IPS-15b (cell line): ENCODE data around the gene SYCE1.
"Not testable (repeated sequence)": the region's sequence is repeated elsewhere in the genome, so short reads cannot be mapped to it uniquely, and the experiment has no call there.

Source experiments
- H3K27me3 ChIP-seq: one replicate; pipeline ENCODE4 v1.6.1; 2013; ENCODE audit warnings: low read length; ENCODE audit not compliant: control insufficient read depth, insufficient read depth
- H3K36me3 ChIP-seq: one replicate; pipeline ENCODE4 v1.6.1; 2013; ENCODE audit warnings: low read length; ENCODE audit not compliant: control insufficient read depth, insufficient read depth
- H3K4me1 ChIP-seq: one replicate; pipeline ENCODE4 v1.6.1; 2013; ENCODE audit warnings: mild to moderate bottlenecking, low read length; ENCODE audit not compliant: control insufficient read depth, insufficient read depth
- H3K4me3 ChIP-seq: one replicate; pipeline ENCODE4 v1.5.1; 2013; ENCODE audit warnings: low read depth, low read length
- H3K9ac ChIP-seq: one replicate; pipeline ENCODE4 v1.6.1; 2013; ENCODE audit warnings: low read depth, mild to moderate bottlenecking, low read length
- H3K9me3 ChIP-seq: one replicate; pipeline ENCODE4 v1.6.1; 2013; ENCODE audit warnings: mild to moderate bottlenecking, low read length; ENCODE audit not compliant: control insufficient read depth, insufficient read depth

Gene SYCE1

DNA sequence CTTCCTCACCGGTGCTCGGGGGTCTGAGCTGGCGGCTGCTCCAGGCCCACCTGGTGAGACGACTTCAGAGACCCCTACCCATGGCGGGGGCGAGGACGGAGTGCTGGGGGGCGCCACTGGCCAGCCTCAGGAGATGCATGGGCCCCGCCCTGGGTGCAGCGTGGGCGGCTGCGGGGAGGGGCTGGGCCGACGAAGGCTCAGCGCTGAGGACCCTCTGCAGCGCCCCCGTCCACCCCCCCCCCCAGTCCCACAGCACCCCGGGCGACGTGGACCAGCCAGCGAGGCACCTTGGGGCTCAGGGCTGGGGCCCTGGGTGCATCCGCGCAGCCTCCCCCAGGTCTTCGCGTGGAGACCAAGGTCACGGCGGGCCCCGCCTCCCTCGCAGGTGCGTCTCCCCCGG, 11.7 kb upstream of the SYCE1 start:
- not testable (repeated sequence) for H3K27me3 ChIP-seq, H3K4me1 ChIP-seq, H3K9ac ChIP-seq

DNA sequence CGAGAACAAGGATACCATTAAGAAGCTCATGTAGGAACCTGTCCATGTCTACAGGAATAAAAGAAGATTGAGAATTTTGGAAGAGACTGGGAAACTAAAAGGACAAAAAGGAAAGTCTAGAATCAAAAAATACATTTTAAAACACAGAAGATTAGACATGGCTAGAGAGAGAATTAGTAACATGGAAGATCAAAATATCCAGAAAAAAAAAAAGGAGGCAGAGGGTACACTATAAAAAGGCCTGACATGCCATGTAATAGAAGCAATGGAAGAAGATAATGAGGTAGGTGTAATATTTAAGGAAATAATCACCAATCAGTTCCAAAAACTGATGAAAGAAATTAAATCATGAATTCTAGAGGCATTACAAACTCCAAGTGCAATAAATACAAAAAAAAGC, 8.1 kb upstream of the SYCE1 start:
- H3K4me3 ChIP-seq, H3K36me3 ChIP-seq, H3K9me3 ChIP-seq, H3K27me3 ChIP-seq, H3K9ac ChIP-seq, H3K4me1 ChIP-seq: not testable (repeated sequence)

More for the DNA sequence above, 11.7 kb upstream of the SYCE1 start:
- H3K36me3 ChIP-seq, H3K4me3 ChIP-seq, H3K9me3 ChIP-seq: not testable (repeated sequence)

DNA sequence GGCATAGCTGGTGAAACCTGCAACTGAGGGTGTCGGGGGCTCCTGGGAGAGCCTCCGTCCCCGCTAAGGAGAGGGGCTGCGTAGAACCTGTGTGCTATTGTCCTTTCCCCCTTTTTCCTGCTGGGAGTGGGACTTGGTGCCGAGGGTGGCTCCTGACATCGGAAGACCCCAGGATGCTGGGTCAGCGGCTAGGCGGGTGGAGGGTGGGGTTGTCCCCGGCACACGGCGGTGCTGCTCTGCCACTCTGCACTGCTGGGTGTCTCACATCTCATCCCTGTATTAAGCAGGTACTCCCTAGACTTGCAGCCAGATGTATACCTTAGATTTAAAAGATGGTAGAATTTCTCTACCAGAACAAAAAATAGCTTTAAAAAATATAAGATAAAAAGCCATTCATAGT, 6.7 kb upstream of the SYCE1 start:
- H3K9ac ChIP-seq, H3K27me3 ChIP-seq, H3K4me1 ChIP-seq, H3K36me3 ChIP-seq, H3K9me3 ChIP-seq, H3K4me3 ChIP-seq: not testable (repeated sequence)

DNA sequence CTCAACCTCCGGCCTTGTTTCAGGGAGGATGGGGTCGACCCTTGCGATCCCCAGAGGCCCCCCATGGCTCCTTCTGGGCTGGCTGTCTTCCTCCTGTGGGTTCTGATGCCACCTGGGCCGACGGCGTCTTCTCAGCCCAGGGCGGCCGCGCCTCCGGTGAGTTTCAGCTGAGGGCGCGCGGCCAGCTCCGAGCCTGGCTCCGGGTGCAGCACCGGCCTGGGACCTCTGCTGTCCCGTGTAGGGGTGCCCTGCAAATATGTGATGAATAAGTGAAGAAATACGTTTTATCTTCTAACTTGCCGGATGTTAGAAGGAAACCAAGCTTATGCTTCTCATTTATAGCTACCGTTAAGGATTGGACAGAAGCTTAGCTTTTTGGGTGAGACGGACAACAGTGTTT, 4.4 kb upstream of the SYCE1 start:
- H3K4me3 ChIP-seq, H3K9me3 ChIP-seq, H3K9ac ChIP-seq, H3K4me1 ChIP-seq, H3K27me3 ChIP-seq, H3K36me3 ChIP-seq: not testable (repeated sequence)

DNA sequence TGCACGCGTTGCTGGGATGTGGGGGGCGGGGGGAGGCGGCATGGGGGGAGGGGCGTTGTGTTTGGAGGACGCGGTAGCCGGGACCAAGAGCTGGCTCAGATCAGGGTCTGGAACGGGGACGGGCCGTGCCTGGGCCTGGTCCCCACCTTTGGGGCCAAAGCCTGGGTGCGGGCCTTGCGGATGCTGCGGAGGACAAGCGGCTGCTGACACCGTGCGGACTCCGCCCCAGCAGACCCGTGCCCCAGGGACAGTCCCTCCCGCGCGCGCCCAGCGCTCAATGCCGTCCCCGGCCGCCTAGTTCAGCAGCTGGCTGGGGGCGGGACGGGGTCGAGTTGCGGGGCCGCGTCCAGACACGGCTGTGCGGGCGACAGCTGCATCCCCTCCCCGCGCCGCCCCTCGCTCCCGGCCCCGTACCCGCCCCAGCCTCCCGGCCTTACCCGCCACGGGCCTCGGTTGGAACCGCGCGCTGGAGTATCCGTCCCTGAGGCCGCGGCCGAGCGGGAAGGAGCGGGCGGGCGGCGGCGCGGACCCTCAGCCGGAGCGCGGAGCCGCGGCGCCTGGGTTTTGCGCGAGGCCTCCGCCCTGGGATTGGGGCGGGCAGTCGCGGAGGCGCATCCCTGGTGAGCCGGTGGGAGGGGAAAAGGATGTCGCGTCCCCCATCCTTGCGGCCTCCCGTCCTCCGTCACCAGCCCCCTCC, 3.6 kb upstream of the SYCE1 start:
- not testable (repeated sequence) for H3K9me3 ChIP-seq, H3K36me3 ChIP-seq, H3K4me1 ChIP-seq, H3K27me3 ChIP-seq, H3K4me3 ChIP-seq, H3K9ac ChIP-seq

DNA sequence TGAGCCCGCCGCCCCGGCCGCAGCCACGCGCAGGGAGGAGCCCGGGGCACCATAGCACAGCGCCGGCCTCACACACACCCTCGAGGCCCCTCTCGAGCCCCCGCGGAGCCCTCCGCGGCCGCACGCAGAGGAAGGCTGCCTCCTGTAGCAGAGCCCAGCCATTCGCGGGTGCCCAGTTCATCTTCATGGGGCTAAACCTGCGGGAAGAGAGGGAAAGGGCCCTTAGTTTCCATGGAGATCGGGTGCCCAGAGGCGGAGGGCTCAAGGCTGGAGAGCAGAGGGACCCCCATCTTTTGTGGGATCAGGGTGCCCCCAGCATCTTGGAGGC, 2.9 kb upstream of the SYCE1 start:
- H3K9me3 ChIP-seq = peaks cover 9% of the 10 kb centered on the region
- H3K36me3 ChIP-seq = no peaks in the 10 kb centered on the region
- no peaks in the 10 kb centered on the region for H3K4me1 ChIP-seq
- H3K9ac ChIP-seq = no peak overlapping the region
- H3K27me3 ChIP-seq = peaks cover 2% of the 10 kb centered on the region
- H3K4me3 ChIP-seq = no peak overlapping the region

DNA sequence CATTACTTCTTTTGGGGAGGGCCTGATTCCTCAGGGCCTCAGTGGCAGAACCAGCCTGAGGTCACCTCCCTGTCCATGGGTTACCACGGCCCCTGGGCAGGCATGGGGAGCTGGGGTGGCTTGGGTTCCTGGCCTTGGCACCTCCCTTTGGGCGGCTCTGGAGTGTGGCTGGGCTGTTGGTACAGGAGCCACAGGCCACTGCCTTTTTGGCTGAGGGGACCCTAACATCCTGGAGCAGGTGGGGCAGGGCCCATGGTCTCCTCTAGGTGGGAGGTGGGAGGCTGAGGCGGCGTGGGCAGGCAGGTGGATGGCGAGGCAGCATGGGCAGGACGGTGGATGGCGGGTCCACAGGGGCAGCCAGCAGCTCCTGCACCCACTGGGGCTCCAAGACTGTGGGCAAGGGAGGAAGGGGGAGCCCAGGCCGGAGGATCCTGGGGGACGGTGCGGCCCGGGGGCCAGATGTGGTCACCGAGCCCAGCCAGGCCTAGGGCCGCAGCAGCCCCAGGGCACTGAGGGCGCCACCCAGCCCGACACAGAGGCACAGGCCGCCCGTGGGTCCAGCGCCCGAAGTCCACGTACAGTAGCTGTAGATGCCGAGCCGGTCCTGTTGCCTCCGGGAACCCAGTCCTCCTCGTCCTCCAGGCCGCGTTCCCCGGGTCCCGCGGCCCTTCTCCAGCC, 2.4 kb upstream of the SYCE1 start:
- H3K4me3 ChIP-seq = no peak overlapping the region
- H3K9ac ChIP-seq = no peak overlapping the region
- peaks cover 2% of the 10 kb centered on the region for H3K27me3 ChIP-seq
- H3K9me3 ChIP-seq = peaks cover 9% of the 10 kb centered on the region
- H3K4me1 ChIP-seq = no peaks in the 10 kb centered on the region
- H3K36me3 ChIP-seq = no peaks in the 10 kb centered on the region

DNA sequence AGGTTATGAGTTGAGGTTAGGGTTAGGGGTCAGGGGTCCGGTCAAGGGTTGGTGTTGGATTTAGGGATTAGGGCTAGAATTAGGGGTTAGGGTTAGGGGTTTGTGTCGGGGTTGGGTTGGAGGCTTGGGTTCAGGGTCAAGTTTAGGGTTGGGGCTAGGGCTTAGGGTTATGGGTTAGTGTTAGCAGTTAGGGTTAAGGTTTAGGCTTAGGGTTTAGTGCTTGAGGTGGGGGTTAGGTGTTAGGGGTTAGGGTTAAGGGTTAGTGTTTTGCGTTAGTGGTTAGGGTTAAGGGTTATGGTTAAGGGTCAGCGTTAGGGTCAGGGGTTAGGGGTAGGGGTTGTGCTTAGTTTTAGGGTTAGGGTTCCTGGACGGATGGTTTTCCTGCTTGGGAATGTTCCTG, 1.7 kb upstream of the SYCE1 start:
- peaks cover 11% of the 10 kb centered on the region for H3K9me3 ChIP-seq

DNA sequence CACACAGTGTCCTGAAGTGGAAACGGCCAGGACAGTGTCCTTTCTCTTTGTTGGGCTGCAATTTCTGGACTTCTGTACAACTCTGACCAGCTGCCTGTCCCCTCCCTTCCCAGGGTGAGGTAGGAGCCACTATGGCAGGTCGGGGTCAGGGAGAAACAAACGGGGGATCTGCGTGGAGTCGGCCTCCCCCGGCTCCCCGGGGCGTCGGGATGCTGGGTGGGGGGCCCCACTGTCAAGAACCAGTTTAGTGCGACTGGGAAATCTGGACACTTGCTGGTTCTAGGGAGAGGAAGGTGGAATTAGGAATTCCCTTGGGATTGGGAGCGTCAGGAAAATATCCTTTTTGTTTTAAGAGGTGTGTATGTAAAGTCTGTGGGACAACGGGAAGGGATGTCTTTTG, 567 bp downstream of the SYCE1 start:
- Histone ChIP-seq H3K9ac (no peak overlapping the region), H3K9me3 (peaks cover 11% of the 10 kb centered on the region), H3K27me3 (peaks cover under 1% of the 10 kb centered on the region), H3K36me3 (no peaks in the 10 kb centered on the region), H3K4me3 (no peak overlapping the region), H3K4me1 (no peaks in the 10 kb centered on the region)

More for the DNA sequence above, 1.7 kb upstream of the SYCE1 start:
- Histone ChIP-seq H3K4me1 (no peaks in the 10 kb centered on the region), H3K27me3 (peaks cover 2% of the 10 kb centered on the region), H3K36me3 (no peaks in the 10 kb centered on the region), H3K9ac (no peak overlapping the region), H3K4me3 (no peak overlapping the region)

DNA sequence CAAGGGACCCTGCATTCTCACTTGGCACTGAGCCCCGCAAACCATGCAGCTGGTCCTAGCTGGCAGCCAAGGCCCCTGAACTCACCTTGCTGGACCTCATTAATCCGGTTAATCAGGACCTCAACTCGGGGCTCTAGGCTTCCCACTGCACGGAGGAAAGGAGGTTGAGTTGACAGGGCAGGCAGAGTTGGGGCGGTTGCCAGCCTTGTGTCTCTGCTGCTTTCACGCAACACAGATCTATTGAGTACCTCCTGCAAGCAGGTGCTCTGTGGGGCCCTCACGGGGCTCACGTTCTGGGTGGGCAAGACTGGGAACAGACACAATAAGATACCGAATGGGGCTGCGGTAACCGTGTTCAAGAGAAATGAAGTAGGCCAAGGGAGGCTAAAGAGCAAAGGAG, 6.2 kb downstream of the SYCE1 start:
- Histone ChIP-seq H3K9me3 (peaks cover 13% of the 10 kb centered on the region), H3K27me3 (no peaks in the 10 kb centered on the region), H3K9ac (no peak overlapping the region), H3K4me3 (no peak overlapping the region), H3K36me3 (no peaks in the 10 kb centered on the region), H3K4me1 (no peaks in the 10 kb centered on the region)

DNA sequence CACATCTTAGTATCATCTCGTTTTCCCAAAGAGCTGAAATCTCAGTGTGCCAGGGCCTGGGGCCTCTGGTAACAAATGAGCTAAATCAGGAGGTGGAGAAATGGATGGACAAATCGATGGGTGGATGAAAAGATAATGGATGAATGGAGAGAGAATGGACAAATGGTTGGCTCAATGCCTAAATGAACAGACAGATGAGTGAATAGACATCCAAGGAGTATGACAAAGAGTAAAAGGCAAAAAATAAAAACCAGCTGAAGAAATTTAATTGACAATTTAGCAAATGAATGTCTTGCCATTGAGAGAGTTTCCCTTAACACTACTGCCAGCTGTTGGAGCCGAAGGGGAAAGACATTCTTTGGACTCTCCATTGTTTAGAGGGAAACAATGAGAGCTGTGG, 8.0 kb downstream of the SYCE1 start:
- H3K36me3 ChIP-seq = no peaks in the 10 kb centered on the region
- H3K4me1 ChIP-seq = no peaks in the 10 kb centered on the region
- no peak overlapping the region for H3K9ac ChIP-seq
- no peak overlapping the region for H3K4me3 ChIP-seq
- H3K9me3 ChIP-seq = peaks cover 9% of the 10 kb centered on the region
- no peaks in the 10 kb centered on the region for H3K27me3 ChIP-seq

DNA sequence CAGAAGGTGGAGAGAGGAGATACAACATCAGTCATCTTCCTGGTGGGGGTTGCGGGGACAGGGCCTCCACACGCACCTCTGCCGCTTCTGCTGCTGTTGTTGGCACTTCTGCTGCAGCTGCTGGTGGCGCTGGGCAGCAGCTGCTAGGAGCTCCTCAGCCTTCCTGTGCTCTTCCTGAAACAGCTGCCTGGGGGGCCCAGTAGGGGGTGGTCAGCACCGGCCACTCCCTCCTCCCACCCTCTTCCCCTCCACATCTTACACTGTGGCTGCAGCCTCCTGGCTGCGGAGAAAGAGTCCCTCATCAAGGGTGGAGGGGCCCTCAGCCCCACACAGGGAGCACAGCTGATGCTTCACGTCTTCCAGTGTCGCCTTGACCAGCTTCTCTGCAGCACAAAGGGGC, 9.9 kb downstream of the SYCE1 start:
- Histone ChIP-seq H3K9me3 (peaks cover 9% of the 10 kb centered on the region), H3K9ac (no peak overlapping the region), H3K4me1 (no peaks in the 10 kb centered on the region), H3K27me3 (no peaks in the 10 kb centered on the region), H3K4me3 (no peak overlapping the region), H3K36me3 (no peaks in the 10 kb centered on the region)
